IMR-90 (cell line): Measurements from ENCODE around the gene RASGRP3.

ENCODE experiments used
- BHLHE40 ChIP-seq: fragments of 150-350 bp; IDR thresholded peaks from 2 replicates; pipeline ENCODE4 v1.6.1; 2016; ENCODE audit warnings: mild to moderate bottlenecking, low read depth, low read length
- CTCF ChIP-seq: conservative IDR thresholded peaks from 2 replicates; pipeline ENCODE4 v1.5.1; 2012; ENCODE audit warnings: mild to moderate bottlenecking, low read depth, low read length, improper control_type of control experiment

GRCh38 chr2:33437297-33437696 lies 39.2 kb upstream of the RASGRP3 start:
- peak; percentile 48; the same call in 1 of the 2 replicates for TF ChIP-seq BHLHE40
- no peak for TF ChIP-seq CTCF
